ENCODE results near the gene EXTL1. TPM values are rescaled to one million over a fixed set of nuclear protein-coding genes. Genes with fewer than 3 reads are reported as not detected.

The EXTL1 gene
- total RNA-seq, 1 donor from 2014 or later: 1.8 TPM

GRCh38 chr1:26036756-26037281, 15.2 kb downstream of the EXTL1 start:
- H3K9me3 Mint-ChIP-seq (ENCODE audit: unreplicated experiment): no peaks in the 10 kb centered on the region
- DNase-seq (ENCODE audit: low spot score): no peak
- H3K4me1 Mint-ChIP-seq (ENCODE audit: unreplicated experiment): no peaks in the 10 kb centered on the region
- TF ChIP-seq CTCF (IDR thresholded peaks at IDR 0.05; ENCODE audit: unreplicated experiment): no peak
- no peak overlapping the region for H3K4me3 Mint-ChIP-seq (ENCODE audit: unreplicated experiment)
- peaks cover 19% of the 10 kb centered on the region for H3K27me3 Mint-ChIP-seq (ENCODE audit: unreplicated experiment)
- H3K36me3 Mint-ChIP-seq (ENCODE audit: low read depth, unreplicated experiment): no peaks in the 10 kb centered on the region
- no peak overlapping the region for H3K27ac Mint-ChIP-seq (ENCODE audit: unreplicated experiment)

- TF ChIP-seq CTCF (IDR thresholded peaks at IDR 0.05; ENCODE audit: unreplicated experiment): no peak
- H3K27me3 Mint-ChIP-seq (ENCODE audit: unreplicated experiment): peaks cover 12% of the 10 kb centered on the region
- no peaks in the 10 kb centered on the region for H3K36me3 Mint-ChIP-seq (ENCODE audit: low read depth, unreplicated experiment)
- no peak overlapping the region for H3K27ac Mint-ChIP-seq (ENCODE audit: unreplicated experiment)
- no peak for DNase-seq (ENCODE audit: low spot score)
- no peak overlapping the region for H3K4me3 Mint-ChIP-seq (ENCODE audit: unreplicated experiment)
- H3K4me1 Mint-ChIP-seq (ENCODE audit: unreplicated experiment): no peaks in the 10 kb centered on the region
- H3K9me3 Mint-ChIP-seq (ENCODE audit: unreplicated experiment): no peaks in the 10 kb centered on the region
Observed at GRCh38 chr1:26037904-26038303, 16.3 kb downstream of the EXTL1 start.

GRCh38 chr1:26038477-26038876, 16.9 kb downstream of the EXTL1 start:
- no peak for DNase-seq (ENCODE audit: low spot score)
- TF ChIP-seq CTCF (IDR thresholded peaks at IDR 0.05; ENCODE audit: unreplicated experiment): no peak
- Mint-ChIP-seq H3K4me1 (ENCODE audit: unreplicated experiment) (no peaks in the 10 kb centered on the region), H3K9me3 (ENCODE audit: unreplicated experiment) (no peaks in the 10 kb centered on the region), H3K27ac (ENCODE audit: unreplicated experiment) (no peak overlapping the region), H3K36me3 (ENCODE audit: low read depth, unreplicated experiment) (no peaks in the 10 kb centered on the region), H3K4me3 (ENCODE audit: unreplicated experiment) (no peak overlapping the region), H3K27me3 (ENCODE audit: unreplicated experiment) (peaks cover 15% of the 10 kb centered on the region)

GRCh38 chr1:26038904-26039303, 17.3 kb downstream of the EXTL1 start:
- no peak overlapping the region for H3K27ac Mint-ChIP-seq (ENCODE audit: unreplicated experiment)
- H3K4me3 Mint-ChIP-seq (ENCODE audit: unreplicated experiment): no peak overlapping the region
- H3K36me3 Mint-ChIP-seq (ENCODE audit: low read depth, unreplicated experiment): no peaks in the 10 kb centered on the region
- H3K27me3 Mint-ChIP-seq (ENCODE audit: unreplicated experiment): peaks cover 15% of the 10 kb centered on the region
- DNase-seq (ENCODE audit: low spot score): no peak
- no peaks in the 10 kb centered on the region for H3K9me3 Mint-ChIP-seq (ENCODE audit: unreplicated experiment)
- TF ChIP-seq CTCF (IDR thresholded peaks at IDR 0.05; ENCODE audit: unreplicated experiment): no peak
- no peaks in the 10 kb centered on the region for H3K4me1 Mint-ChIP-seq (ENCODE audit: unreplicated experiment)

- H3K4me1 Mint-ChIP-seq (ENCODE audit: unreplicated experiment): peaks cover 6% of the 10 kb centered on the region
- H3K9me3 Mint-ChIP-seq (ENCODE audit: unreplicated experiment): no peaks in the 10 kb centered on the region
- no peak for TF ChIP-seq CTCF (IDR thresholded peaks at IDR 0.05; ENCODE audit: unreplicated experiment)
- H3K27me3 Mint-ChIP-seq (ENCODE audit: unreplicated experiment): peaks cover 20% of the 10 kb centered on the region
- DNase-seq (ENCODE audit: low spot score): no peak
- no peak overlapping the region for H3K27ac Mint-ChIP-seq (ENCODE audit: unreplicated experiment)
- no peak overlapping the region for H3K4me3 Mint-ChIP-seq (ENCODE audit: unreplicated experiment)
- H3K36me3 Mint-ChIP-seq (ENCODE audit: low read depth, unreplicated experiment): no peaks in the 10 kb centered on the region
Observed at GRCh38 chr1:26041401-26041800, 19.8 kb downstream of the EXTL1 start.

Measured in endothelial cell (in vitro differentiated cells).